ENCODE data around the gene HMGXB4.

Gene HMGXB4

DNA sequence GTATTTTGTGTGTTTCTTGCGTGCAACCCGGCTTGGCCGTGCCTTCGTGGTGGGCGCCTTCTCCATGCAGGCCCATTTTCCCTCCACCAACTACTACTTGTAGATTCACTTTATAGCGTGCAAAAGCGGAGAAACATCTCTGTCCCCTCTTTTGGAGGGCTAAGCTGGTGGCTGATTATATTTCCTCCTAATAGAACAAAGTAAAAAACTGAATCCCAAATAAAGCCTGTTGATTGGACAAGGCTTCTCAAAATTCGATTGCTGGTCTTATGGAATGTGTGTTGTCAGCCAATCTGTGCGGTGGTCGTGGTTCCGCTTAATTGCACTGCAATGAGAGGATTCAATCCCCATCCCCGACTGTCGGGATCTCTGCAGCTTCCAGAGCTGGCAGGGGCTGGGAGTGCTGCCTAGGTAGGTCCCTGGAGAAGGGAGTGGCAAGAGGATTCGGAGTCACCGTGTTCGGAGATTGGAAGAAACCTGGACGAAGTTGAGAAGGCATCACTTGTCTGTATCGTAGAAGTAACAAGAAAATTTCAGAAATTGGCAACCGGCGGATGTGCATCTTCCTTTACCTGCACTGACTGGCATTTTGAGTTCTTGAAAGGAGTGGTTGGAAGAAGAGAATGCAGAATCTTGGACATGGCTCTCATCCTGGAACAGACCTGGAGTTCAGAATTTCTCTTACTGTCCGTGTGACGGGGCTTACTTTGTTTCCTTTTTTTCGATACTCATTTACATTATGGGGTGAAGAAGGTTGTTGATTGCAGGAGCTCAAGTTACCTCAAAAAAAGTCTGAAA, 1.1 kb downstream of the HMGXB4 start:
- DNase-seq, result no peak

GRCh38 chr22:35264986-35265385, 7.7 kb downstream of the HMGXB4 start:
- no peak for DNase-seq

DNA sequence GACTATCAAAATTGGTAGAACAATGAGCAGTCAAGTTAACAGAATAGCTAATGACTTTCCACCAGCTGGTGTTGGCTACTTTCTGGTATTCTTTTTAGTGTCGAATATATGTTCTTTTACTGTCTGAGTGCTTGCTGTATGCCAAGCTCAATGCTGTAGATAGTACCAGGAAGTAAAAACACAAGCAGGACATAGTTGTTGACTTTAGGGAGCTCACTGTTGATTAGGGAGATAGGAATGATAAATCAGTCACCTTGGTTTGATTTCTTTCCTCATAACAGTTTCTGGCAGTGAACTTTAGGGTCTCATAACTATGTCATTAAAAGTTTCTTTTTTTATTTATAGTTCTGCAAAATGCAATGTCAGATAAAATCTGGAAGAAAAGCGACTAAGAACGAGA, 9.0 kb downstream of the HMGXB4 start:
- no peak for DNase-seq

DNA sequence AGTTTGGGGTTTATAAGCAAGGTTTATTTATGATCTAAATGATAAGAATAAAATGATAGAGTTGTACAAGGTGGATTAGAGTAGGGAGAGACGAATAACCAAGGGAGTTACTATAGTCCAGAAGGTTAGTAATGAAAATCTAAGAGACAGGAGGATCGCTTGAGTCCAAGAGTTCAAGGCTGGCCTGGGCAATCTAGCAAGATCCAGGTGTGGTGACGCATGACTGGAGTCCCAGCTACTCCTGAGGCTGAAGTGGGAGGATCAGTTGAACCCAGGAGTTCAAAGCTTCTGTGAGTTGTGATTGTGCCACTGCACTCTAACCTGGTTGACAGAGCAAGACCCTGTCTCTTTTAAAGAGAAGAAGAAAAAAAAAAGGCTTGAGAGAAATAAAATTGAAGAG, 12.3 kb downstream of the HMGXB4 start:
- DNase-seq, result no peak

GRCh38 chr22:35274154-35274871, 17.0 kb downstream of the HMGXB4 start:
- DNase-seq, result no peak

GRCh38 chr22:35275580-35275979, 18.3 kb downstream of the HMGXB4 start:
- no peak for DNase-seq

DNA sequence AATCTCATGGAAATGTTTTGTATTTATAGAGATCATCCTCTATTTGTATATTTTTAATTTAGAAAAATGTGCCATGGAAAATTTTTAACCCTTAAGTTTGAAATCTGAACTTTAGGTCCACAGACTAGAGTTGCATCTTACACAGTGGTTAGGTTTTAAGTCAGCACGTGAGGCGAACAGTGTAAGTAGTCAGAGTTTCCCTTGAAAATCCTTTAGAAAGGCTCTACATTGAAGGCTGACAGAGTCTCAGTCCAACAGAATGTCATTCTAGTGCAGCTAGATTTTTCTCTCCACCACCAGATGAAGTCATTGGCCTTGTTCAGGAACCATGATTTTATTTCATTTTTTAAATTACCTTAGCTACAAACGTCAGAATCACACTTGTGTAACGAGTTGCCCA, 18.7 kb downstream of the HMGXB4 start:
- DNase-seq, result no peak

DNA sequence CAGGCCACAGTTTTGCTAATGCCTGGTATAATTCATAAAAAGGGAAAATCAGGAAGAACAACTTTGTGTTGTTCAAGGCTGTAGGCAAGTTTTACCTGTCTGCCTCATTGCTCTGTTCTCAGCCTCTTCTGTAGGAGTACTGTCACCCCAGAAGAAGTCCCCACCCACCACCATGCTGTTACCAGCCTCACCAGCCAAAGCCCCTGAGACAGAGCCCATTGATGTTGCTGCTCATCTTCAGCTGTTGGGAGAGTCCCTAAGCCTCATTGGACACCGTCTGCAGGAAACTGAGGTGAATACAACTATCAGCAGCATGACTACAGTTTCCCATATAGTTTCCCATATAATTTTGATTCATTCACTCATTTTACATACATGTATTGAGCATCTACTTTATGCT, 30.8 kb downstream of the HMGXB4 start:
- no peak for DNase-seq

DNA sequence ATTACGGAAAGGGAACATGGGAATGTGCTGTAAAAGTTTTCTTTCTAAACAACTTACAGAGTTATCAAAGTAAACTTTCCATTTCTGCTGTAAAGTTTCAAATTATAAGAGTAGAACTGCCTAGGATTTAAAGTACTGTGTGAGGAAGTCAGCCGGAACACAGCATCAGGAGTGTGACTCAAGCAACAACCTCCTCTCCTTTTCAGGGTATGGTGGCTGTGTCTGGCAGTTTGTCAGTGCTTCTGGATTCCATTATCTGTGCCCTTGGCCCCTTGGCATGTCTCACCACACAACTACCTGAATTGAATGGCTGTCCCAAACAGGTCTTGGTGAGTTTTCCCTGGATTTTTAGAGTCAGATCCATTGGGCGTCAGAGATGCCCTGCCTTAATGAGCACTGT, 35.5 kb downstream of the HMGXB4 start:
- DNase-seq, result no peak

DNA sequence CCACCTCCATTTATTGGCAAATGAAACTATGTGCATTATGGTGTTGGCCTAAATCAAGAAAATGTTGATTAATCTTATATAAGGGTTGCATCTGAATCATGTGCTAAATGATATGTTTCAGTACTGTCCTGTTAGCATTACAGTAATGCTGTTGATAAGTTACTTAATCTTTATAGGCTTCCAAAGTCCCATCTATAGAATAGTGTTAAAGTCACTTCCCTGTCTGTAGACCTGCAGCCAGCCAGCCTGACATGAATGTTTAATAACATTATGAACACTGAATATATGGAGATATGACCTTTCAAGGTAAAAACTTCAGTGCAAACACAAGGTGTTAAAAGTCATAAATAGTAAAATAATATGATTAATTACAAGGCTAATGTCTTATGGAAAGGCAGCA, 38.8 kb downstream of the HMGXB4 start:
- DNase-seq, result no peak

- peak; percentile 16 for DNase-seq
These were observed 42.0 kb downstream of the HMGXB4 start for GRCh38 chr22:35299217-35299672.

DNA sequence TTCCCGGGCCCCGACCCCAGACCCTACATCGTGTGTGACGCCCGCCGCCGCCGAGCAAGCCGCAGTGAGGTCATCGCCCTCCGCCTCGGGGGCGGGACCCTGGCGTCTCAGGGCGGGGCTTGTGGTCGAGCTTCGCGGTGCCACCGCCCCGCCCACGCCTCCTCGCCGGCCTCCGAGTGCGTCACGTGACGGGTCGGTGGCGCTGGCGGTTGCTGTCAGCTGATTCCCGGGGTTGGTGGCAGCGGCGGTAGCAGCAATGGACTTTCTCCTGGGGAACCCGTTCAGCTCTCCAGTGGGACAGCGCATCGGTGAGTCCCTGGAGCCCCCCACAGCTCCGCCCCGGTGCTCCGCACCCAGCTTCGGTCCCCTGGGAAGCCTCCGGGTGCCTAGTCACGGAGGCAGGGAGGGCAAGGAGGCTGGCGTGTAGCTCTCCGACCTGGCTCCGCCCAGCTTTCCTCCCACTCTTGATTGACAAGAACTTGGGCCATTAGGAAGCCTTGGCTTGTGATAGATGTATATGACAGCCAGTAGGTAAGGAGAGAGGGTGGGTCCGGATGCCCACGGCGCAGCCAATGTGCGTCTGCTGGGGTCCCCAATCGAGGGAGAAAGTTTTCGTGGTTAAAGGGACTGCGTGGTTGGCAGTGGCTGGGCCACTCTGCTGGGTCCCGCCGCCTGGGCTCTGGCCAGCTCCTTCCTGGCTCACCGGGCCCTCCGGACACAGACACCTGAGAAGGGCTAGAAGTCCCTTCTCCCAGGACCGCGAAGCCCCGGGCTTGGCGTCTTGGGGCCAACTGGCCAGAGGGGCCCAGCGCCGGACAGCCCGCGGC, 42.6 kb downstream of the HMGXB4 start, which contains the start of gene TOM1:
TOM1 (plus strand) TSS at position 222 of the 827 bp plus-strand sequence; CDS start at position 257, 35 bp downstream.
- DNase-seq, result peak; percentile 96

GRCh38 chr22:35301372-35301874, 44.1 kb downstream of the HMGXB4 start:
- DNase-seq, result peak; percentile 99

GRCh38 chr22:35303029-35303624, 45.8 kb downstream of the HMGXB4 start:
- no peak for DNase-seq

DNA sequence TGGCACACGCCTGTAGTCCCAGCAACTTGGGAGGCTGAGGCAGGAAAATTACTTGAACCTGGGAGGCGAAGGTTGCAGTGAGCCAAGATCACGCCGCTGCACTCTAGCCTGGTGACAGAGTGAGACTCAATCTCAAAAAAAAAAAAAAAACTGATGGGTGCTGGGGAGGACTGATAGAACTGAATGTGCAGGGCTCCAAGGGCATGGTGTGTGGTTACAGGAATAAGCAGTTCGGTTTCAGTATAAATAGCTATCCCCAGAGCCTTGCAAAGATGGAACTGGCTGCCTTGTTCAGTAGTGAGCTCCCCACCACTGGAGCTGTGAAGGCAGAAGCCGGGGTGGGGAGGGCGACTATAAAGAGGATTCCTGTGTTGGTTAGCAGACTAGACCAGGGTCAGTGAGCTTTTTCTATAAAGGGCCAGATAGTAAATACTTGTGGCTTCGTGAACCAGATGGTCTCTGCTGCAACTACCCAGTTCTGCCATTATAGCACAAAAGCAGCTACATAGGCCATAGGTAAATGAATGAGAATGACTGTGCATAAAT, 48.3 kb downstream of the HMGXB4 start:
- no peak for DNase-seq

- no peak for DNase-seq
These were observed 49.2 kb downstream of the HMGXB4 start for GRCh38 chr22:35306350-35306967.

DNA sequence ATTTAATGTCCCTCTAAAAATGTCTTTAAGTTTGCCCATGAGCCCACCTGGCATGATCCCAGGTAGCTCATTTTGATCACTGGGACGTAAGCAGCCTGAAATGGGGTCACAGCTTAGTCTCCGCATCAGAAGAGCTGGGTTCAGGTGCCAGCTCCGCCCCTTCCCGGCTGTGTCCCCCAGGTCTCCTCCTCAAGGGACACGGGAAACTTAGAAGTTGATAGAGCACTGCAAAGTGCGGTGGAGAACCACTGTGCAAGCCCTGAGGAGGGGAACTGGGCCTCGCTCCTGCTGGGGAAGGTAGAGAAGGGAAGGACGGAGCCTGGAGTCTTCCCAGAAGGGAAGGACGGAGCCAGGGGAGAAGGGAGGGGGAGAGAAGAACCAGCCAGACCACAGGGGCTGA, 50.1 kb downstream of the HMGXB4 start:
- DNase-seq, result no peak

DNA sequence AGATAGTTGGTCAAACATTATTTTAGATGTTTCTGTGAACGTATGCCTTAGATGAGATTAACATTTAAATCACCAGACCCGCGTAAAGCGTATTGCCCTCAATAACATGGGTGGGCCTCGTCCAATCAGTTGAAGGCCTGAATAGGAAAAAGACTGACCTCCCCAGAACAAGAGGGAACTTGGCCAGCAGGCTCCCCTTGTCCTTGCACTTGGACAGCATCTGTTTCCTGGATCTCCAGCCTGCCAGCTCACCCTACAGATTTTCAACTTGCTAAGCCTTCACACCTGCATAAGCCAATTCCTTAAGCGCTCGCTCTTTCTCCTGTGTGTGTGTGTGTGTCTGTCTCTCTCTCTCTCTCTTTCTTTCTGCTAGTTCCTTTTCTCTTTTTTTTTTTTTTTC, 50.6 kb downstream of the HMGXB4 start:
- DNase-seq, result no peak

DNA sequence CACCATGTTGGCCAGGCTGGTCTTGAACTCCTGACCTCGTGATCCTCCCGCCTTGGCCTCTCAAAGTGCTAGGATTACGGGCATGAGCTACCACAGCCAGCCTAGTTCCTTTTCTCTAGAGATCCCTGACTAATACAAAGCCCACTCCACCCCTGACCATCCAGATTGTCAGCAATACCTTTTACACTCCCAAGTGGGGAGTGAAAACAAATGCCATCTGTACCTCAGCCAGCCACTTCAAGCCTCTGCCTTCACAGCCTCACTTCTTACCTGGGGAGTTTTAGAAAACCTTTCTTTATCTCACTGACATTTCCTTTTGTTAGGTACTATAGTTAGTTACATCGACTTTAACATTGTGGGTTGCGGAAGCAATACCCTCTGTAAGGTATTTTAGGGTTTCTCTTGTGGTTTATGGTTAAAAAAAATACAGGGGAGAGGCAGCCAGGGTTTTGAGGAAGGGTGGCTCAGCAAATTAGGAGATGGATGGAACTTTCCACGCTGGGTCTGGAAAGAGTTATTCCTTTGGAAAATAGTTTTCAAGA, 51.3 kb downstream of the HMGXB4 start:
- peak; percentile 70 for DNase-seq

DNA sequence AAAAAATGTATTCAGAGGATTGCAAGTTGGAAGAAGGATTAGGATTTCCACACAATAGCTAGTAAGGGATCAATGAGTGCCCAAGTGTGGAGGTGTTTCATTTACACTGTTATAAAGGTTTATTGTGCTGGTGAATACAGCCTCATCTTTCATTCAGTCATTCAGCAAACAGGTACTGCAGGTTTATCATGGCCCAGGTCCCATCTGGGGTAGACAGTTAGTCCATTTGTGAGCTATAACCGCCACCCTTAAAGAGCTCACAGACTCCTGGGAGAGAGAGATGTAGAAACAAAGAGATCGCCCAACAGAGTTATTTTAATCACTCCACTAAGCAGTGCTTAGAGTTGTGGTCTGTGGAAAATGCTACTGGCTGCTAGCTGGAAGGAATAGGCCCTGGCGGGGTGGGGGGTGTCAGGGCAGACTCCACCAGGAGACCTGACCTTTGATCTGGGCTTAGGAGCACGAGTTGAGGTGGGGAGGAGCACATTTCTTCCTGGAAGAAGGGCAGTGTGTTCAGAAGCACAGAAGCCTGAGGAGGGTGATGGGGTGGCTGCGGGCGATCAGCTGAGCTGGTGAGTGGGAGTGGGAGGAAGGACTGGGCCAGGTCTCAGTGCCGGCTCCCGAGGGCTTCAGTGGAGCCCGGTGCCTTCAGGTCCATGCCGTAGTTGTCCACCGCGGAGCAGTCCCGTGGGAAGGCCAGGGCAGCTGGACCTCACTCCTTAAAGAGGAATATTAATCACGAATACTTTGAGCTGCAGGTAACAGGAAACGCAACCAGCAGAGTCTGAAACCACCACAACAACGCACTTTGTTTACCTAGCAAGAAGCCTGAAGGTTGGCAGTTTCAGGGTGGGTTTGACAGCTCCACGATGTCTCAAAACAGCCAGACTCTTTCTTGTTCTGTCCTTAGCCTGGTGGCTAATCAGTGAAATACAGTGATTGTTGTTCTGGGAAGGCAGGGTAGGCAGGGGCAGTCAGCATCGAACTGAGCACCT, 53.6 kb downstream of the HMGXB4 start:
- peak; percentile 47 for DNase-seq
